Umbilical cord (tissue), 2 donors: ENCODE measurements around the gene SDK1. TPM values are rescaled to one million over a fixed set of nuclear protein-coding genes. Genes with fewer than 3 reads are reported as not detected.

Experiments used
- DNase-seq: peaks from one replicate; pipeline ENCODE4 v3.0.0-alpha.2; 2015; ENCODE audit warnings: low spot score
- total RNA-seq: library from RNA; depleted of rRNA; stranded (reverse); fragments of >200 nt; gene quantifications from one replicate; pipeline ENCODE4 v1.2.3, GENCODE V29; 2014; ENCODE audit warnings: low replicate concordance; ENCODE audit not compliant: insufficient read depth

Gene SDK1
- total RNA-seq, 1 donor from 2014 or later: 7.9 TPM

DNA sequence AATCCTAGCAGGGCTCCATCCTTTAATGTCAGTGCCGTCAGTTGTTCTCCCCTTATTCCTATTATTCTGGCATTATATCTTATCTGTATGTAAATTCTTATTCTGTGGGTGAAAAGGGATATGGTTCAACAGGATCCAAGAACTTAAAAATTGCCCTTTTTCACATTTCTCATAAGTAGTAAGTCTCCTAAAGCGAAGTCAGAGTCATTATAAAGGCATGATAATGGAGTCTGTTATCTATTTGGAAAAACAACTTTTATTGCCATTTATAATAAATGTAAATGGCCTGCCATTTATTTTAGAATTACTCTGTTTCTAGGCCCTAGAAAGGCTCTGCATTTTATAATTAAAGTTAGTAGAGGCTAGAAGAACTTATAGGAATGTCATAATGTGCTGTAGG lies 31.3 kb downstream of the SDK1 start:
- no peak for DNase-seq

DNA sequence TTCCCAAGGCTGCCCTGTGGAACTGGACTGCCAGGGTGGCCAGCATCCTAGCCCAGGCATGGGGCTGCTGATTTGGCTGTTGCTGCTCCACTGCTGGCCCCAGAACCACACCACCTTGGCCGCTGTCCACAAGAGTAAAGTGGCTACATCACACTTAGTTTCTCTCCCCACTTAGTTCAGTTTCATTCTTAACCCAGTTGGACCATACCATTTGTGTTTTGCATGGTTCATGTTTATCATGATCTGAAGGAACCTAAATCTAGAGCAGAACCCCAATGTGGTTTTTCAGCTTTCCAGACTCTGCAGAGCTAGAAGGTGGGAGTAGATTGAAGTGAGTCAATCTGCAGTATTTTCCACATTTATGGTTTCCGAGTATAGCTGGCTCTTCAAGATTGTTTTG lies 32.8 kb downstream of the SDK1 start:
- no peak for DNase-seq

DNA sequence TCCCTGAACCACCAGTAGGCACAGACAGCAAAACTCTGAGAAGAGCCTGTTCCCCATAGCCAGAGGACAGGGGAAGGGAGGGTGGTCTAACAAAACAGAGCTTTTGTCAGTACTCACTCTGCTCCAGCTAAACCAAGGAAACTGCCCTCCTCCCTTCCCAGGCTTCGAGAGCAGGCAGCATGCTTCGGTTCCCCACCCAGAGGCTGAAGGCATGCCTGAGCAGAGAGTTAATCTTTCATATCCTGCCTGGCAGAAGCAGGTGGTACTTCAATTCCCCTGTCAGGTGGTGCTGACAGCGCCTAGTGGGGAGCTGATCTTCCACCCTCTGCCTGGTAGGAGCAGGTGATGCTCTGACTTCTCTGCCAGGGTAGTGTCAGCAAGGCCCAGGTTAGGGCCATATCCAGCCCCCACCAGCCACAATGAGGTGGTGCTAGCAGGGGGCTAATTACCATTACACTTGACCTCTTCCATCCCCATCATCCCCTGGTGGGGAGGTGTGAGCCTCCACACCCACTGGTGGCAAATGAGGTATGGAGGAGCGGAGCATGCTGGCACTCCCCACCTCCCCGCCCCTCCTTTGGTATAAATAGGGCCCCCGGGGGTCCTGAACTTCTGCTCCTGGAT lies 35.1 kb downstream of the SDK1 start:
- DNase-seq: no peak

DNA sequence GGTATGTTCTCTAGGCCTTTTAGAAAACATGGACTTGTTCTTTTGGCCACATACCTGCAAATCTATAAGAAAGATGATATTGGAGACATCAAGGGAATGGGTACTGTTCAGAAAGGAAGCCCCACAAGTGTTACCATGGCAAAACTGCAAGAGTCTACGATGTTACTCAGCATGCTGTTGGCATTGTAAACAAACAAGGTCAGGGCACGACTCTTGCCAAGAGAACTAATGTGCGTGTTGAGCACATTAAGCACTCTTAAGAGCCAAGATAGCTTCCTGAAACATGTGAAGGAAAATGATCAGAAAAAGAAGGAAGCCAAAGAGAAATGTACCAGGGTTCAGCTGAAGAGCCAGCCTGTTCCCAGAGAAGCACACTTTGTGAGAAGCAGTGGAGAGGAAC lies 37.1 kb downstream of the SDK1 start:
- DNase-seq: no peak

DNA sequence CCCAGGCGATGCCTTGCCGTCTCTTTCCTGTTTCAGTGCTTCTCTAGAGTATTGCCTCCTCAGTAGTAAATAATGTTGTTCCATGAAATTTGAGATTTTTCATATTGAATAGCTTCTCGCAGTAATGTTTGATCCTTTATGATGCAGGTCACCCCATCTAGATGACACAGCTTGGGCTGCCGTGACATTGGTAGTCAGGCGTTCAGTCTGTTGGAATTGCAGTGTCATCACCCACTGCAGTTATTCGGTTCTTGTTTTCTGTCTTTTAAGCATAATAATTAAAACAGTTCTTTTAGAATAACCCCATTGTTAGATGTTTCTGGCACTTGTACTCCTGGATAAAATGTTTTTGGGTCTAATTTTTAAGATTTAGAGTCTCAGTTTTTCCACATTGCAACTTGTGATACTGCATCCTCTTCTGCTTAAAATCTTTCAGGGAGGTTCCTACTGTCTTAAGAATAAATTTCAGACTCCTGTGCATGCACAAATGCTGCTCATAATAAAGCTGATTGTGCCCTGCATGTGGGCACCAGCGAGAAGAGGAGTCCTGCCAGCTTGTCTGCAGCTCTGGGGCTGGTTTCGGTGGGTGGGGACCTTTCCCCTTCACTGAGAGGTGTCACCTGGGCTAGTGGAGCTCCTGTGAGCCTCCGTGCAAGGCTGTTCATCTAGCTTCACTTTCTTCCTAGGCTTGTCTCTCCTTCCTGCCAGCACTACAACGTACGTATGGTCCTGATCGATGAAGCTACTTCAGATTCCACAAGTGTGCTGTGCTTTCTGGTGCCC lies 44.8 kb downstream of the SDK1 start:
- DNase-seq: no peak

DNA sequence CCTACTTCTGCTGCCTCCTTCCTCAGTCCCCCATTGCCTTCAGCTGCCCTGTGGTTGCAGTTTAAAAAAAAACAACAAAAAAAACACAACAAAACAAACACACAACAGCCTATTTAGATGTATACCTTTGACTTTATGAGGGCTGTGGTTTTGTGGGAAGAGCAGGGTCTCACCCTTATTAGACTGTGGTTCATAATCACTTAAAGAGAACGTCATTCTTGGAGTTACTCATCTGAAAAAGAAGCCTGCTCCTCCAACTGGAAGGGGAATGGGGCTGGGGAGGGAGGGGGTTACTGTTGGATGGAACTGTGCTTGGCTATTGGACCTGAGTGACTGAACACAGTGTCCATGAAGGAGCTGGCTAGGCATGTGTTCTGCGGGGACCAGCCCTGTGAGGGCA lies 48.1 kb downstream of the SDK1 start:
- no peak for DNase-seq

DNA sequence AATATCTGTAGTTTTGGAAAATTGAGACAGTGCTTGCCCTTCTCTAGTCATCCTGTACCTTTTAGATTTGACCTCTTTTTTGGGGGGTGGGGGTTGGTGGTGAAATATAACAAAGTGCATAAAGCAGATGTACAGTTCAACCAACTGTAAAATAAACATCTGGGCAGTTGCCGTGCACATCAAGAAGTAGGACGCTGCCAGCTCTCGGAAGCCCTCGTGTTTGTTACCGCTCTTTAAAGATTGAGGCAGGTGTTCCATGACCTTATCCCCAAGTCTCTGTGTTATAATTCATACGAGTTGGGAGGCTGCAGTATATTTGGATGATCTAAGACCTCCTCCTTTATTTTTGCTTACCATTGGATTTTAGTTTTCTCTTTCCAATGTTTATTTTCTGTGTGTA lies 55.1 kb downstream of the SDK1 start:
- no peak for DNase-seq

DNA sequence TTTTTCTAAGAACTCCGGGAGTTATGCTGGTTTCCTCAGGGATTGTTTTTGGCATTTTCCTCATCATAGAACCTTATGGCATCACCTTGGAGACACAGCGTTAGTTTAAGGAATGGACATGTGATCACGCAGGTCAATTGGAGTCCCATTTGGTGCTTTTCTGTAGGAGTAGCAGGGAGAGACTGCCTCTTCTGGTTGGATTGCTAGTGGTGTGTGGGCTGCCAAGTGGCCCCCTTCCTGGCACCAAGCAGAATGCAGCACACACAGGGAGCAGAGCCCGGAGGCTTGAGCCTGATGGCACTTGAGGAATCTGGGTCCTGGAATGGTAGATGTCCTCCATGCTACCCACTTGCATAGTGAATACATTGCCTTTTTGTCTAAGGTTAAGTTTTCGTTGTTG lies 57.9 kb downstream of the SDK1 start:
- DNase-seq: no peak

DNA sequence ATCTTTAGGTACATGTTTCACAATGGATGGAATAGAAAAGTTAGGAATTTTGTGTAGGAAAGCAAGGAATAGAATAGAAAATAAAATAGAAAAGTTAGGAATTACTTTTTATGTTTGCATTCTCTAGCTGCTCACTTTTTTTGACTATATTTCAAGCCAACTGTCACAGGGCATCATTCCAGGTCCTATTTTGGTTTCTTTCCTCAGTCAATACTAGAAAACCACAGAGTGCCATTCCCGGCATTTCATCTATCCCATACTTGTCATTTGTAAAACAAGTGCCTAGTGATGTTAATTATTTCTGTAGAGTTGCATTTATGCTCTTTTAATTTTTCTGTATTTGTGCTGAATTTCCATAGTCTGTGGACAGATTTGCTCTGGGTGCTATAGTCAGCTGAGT lies 66.2 kb downstream of the SDK1 start:
- no peak for DNase-seq

DNA sequence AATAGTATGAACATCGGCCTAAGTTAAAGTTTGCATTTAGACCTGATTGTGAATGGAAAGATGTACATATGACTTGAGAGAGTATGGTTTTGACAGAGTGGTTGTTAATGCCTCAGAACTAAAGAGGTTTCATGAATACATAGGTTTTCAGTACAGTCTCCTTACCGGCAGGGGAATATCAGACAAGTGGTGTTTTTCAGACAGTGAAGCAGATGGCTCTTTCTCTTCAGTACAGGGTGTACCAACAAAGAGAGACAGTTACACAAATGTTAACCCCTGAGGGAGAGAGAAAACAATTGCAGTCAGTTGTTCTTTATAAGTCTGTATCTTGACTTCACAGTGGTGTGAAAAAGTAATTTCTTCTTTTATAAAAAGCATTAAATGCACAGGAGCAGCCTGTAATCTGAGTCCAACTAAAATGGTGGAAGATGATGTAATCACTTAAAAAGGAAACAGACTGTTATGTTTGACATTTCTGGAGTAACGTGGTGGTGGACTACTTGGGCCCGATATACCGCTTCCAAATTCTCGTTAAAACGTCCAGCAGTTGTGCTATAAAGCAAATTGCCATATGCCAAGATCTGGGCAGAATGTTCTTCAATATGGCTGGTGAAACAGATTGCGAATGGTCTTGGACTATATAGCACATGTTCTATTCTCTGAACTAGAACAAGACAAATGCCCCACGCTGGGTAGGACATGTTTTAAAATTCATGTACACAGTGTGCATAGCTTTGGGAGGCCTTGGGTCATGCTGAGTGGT lies 69.2 kb downstream of the SDK1 start:
- no peak for DNase-seq

DNA sequence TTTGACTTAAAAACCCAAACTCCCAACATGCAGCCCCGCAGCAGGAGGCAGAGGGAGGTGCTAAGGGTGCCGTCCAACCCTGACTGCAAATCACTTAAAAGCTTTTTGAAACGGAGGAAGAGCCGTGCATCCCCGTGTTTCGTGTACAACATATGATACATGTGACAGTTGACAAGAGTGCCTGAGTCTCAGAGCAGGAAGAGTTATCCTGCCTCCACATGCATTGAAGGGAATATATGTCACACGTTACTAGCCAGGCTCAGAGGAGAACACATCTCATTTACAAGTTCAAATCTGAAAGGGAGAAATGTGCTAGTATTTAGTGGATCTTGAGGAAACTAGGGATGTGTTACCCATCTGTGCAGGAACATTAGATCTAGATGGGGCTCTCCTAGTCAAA lies 69.9 kb downstream of the SDK1 start:
- no peak for DNase-seq

DNA sequence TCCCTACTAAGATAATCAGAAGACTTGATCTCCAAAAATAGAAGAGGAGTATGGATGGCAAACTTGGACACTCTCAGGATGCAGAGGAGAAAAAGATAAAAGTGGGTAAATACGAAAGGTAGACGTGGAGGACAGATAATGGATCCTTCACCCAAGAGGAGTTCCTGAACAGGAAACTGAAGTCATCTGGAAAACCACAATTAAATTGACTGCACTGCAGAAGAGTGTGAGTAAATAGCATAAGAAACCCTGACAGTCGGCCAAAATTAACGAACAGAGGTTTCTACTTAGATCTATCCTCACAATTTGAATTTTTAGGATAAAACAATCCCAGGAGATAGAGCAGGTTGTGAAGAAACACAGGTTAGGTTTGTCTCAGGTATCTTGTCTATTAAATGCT lies 70.5 kb downstream of the SDK1 start:
- DNase-seq: no peak

DNA sequence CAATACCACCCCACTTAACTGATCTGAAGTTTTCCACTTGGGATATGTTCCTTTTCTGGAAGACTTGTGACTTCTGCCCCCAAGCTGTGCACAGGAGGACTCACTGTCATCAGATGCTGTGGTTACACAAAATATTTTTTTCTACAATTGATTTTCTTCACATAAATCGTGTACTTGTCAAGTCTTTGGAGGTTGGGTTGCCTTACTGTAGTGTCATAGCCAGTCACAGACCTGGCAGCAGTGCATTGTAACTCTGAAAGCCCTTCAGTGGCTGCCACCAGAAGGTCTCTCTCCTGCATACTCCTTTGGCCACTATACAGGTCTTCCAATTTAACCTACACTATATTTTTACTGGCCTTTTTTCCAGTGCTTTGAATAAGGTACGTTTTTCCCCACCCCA lies 73.2 kb downstream of the SDK1 start:
- DNase-seq: no peak

DNA sequence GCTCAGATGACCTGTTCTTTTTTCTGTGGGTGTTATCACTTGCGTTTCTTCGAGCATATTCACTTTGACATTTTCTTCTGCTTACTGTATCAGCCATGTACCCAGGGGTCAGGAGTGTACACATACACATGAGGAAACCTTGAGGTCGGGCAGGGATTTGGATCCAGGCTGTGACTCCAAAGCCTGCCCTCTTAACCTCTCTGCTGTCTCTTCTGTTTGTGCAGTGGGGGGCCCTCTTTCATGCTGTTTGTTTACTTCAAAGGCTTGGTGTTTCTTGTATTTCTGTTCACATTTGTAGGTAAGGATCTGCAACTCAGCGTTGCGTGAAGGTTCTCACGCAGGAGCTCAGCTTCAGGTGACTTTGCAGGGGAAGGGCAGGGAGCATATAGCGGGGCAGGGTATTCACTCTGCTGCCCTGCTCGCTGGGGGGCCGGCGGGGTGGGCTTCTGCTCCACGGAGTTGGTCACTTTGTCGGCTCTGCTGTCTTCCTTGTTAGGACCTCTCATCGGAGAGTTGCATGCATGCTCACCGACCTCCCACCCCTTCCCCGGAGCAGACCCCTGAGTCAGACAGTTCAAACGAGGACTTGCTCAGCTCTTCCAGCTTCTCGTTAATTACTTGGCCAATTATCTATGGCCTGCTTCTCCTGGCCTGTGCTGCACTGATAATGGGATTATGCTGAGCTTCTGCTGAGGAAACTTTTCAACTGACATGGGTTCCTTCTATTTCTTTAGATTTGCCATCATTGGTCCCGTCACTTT lies 77.5 kb downstream of the SDK1 start:
- no peak for DNase-seq

DNA sequence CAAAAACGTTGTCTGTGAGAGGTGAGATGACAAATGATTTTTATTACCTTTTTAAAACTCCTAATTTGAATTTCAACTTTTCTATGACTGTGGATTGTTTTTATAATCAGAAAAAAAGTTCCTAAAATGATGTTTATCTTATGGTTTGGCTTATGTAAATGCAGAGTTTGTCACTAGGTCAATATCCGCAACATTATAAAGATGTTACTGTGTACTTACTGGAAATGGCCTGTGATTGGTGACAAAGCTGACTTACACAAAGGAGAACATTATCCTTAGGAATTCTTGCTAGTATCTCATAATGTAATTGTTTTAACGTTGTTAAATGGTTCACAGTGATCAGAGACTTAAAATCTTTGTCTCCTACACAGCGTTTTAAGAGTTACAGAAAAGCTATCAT lies 79.0 kb downstream of the SDK1 start:
- DNase-seq: no peak

DNA sequence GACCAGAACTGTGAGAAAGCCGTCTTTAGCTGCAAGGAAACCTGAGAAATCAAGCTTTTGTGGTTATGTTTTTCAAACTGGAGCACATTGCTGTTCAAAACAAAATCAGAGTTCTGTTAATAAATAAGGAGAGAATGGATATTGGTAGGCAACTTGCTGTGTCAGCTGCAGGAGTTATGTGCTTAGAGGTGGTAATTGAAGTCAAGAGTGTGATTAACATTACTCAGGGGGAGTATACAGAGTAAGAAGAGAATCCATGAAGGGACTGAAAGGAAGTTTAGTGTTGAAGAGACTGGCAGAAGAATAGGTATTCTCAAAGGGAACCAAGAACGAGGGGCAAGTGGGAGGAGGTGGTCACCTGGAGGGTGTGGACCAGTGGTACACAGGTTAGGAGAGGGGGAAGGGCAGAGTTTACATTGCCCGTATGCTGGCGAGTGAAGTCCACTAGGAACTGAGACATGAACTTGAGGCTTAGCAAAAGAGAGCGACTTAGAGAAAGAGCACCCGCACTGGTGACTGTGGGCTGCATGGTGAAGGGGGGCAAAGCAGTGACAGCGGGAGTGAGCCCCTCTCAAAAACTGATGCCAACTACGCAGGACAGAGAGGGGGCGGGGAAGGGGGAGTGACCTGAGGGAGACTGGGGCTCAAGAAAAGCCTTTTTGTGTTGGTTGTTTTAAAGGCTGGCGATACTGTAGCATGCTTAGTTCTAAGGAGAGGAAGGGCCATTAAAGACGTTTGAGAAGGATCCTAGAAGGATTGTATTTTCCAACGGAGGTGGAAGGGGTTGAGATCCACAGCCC lies 80.0 kb downstream of the SDK1 start:
- DNase-seq: no peak

DNA sequence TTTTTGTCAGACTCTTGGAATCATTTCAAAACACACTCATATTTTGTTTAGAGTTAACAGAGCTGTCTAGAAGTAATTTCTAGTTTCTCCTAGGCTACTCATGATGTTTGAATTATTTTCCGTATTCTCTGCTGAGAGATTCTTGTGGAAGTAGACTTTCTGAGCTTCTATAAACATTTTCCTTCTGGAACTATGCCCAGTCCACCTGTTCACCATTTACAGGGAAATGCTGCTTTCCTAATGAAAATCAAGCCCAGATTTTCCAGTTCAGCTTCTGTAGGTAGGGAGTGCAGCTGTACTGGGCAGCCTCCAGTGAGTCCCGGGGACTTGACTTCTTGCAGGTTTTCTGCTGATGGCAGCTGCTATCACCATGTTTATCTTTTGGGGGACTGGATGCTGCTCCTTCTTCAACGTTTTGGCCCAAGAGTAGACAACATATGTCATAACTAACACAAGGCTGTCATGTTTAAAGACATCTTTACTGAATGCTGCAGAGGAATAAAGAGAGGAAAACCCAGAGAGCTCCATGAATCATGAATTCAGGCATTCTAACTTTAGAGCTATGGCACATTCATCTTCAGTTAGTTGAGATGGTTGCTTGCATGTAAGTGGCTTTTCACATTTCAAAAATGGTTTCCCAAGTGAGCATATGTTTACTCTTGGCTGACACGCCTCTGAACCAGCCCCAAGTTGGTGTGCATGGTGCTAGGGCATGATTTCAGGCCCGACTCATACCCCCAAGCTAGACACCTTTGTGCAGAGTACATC lies 85.6 kb downstream of the SDK1 start:
- DNase-seq: no peak

DNA sequence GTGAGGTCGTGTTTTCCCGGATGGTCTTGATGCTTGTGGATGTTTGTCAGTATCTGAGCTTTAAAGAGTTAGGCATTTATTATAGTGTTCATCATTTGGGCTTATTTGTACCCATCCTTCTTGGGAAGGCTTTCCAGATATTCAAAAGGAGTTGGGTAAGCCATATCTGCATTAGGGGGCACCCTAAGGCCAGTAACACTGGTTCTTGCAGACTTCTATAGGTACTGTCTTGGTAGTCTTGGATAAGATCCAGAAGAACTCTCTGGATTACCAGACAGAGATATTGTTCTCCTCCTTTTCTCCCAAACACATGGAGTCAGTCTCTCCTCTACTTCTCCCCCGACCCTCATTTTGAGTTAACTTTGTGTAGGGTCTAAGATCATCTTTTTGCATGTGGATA lies 92.8 kb downstream of the SDK1 start:
- DNase-seq: no peak

DNA sequence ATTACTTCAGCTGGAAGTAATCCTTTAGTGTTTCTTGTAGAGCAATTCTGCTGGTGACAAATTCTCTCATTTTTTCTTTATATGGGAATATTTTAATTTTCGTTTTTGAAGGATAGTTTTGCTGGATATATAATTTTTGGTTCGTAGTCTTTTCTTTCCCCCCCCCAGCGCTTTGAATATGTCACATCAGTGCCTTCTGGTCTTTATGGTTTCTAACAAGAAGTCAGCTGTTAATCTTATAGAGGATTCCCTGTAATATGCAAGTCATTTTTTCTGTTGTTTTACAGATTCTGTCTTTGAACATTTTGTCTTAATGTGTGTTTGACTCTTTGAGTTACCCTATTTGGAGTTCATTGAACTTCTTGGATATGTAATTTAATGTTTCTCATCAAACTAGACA lies 96.3 kb downstream of the SDK1 start:
- DNase-seq: no peak

DNA sequence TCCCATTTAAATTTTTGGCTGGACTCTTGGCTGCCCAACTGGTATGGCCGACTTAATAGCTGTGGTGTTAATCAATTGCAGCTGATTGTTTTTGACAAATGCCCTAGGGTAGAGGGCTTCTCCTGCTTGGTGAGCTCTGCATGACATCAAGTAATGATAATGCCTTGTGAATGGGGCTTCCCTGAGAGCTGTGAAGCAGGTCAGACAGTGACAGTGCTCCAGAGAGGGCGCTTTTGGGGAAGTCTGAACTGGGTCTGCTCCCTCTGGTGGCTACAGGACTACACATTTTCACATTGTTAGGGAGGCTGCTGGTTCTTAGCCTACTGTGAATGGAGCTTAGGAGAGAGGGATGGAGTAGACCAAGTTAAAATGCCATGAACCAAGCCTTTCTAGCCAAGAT lies 98.8 kb downstream of the SDK1 start:
- no peak for DNase-seq

DNA sequence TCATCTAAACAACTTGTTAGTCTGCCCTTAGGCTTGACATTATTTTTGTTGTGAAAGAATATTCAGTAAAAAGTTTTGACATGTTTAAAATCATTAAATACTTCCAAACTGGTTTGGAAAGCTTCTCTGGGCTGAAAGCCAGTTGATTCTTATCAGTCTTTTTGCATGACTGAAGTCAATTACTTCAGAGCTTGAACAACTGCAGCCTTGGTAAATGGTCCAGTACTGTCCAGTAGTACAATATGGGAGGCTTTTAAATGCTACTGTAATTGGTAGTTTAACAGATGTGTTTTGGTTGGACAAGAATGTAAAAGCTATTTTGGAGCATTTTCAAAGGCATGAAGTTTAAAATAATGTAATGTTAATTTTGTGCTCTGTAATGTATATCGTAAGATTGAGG lies 103.4 kb downstream of the SDK1 start:
- DNase-seq: peak; percentile 60
